K562 (cell line): ENCODE results near the gene TMTC3. TPM values are rescaled to one million over a fixed set of nuclear protein-coding genes. Genes with fewer than 3 reads are reported as not detected.

Source experiments
- FOXK2 ChIP-seq, 2 experiments: fragments of 450-650 bp; IDR thresholded peaks in 1 of 2; conservative IDR thresholded peaks in 1 of 2; 2 replicates each; pipeline ENCODE4 v1.6.1; 2016; ENCODE audit warnings: low read depth in 2 of 2, mild to moderate bottlenecking in 1 of 2
- GTF2E2 ChIP-seq: fragments of 200-800 bp; sonication (Bioruptor generic); IDR thresholded peaks from 2 replicates; pipeline ENCODE4 v1.6.1; 2016; ENCODE audit warnings: missing genetic modification characterization, missing compliant biosample characterization
- HES1 ChIP-seq: fragments of 450-650 bp; IDR thresholded peaks from 2 replicates; pipeline ENCODE4 v1.6.1; 2016; ENCODE audit warnings: low read depth, mild to moderate bottlenecking, moderate library complexity
- HEY1 ChIP-seq: fragments of 250-450 bp; sonication (Bioruptor Pico); IDR thresholded peaks from 2 replicates; pipeline ENCODE4 v1.5.0; 2020; ENCODE audit warnings: mild to moderate bottlenecking, moderate library complexity, borderline replicate concordance
- RB1 ChIP-seq: fragments of 450-650 bp; IDR thresholded peaks from 2 replicates; pipeline ENCODE4 v1.6.1; 2017; ENCODE audit warnings: low read depth, mild to moderate bottlenecking
- RBM14 ChIP-seq: fragments of 200-400 bp; formaldehyde crosslinking; IDR thresholded peaks from 2 replicates; pipeline ENCODE4 v1.6.1; 2018; ENCODE audit warnings: low read depth, mild to moderate bottlenecking, low read length, moderate library complexity, borderline replicate concordance; ENCODE audit not compliant: insufficient read depth
- SNIP1 ChIP-seq: fragments of 450-650 bp; IDR thresholded peaks from 2 replicates; pipeline ENCODE4 v1.7.1; 2017; ENCODE audit warnings: low read depth, mild to moderate bottlenecking
- TFAP4 ChIP-seq: sonication (generic); formaldehyde crosslinking; IDR thresholded peaks from 2 replicates; pipeline ENCODE4 v1.8.0; 2022; ENCODE audit warnings: missing genetic modification reagents, mild to moderate bottlenecking, moderate library complexity, borderline replicate concordance
- USF1 ChIP-seq: sonication (generic); formaldehyde crosslinking; IDR thresholded peaks from 2 replicates; pipeline ENCODE4 v1.9.0; 2022; ENCODE audit warnings: mild to moderate bottlenecking, missing genetic modification reagents
- WHSC1 ChIP-seq: IDR thresholded peaks from one replicate; pipeline ENCODE4 v1.6.1; 2012; ENCODE audit warnings: low read length, control low read depth, inconsistent platforms
- ZBTB12 ChIP-seq: fragments of 250-450 bp; sonication (Bioruptor Pico); IDR thresholded peaks from 2 replicates; pipeline ENCODE4 v1.4.0; 2020
- polyA plus RNA-seq, 8 experiments: library from polyadenylated mRNA; depleted of rRNA in 4 of 8; stranded (reverse) in 5 of 8; unstranded in 3 of 8; fragments of >200 nt; fragmentation: Nextera tagmentation in 2 of 8; fragmentation: Illumina TruSeq in 1 of 8; extraction: Ambion mirVana in 2 of 8; extraction: Trizol in 1 of 8; gene quantifications; 2 replicates each; pipeline versions ENCODE4 v1.2.1 to v1.2.3, GENCODE V29; 2011 to 2014; ENCODE audit warnings: inconsistent platforms in 1 of 8, missing spikeins in 1 of 8
- total RNA-seq, 7 experiments: library from RNA; depleted of rRNA in 6 of 7; stranded (reverse); fragments of >200 nt in 6 of 7; fragmentation: Illumina TruSeq in 2 of 7; extraction: Trizol in 2 of 7; gene quantifications; 2 replicates each; pipeline versions ENCODE4 v1.2.1 to v1.2.3, GENCODE V29; 2011 to 2021; ENCODE audit warnings: low replicate concordance in 1 of 7

The TMTC3 gene
- total and polyA plus RNA-seq, 9 of the 15 experiments (the other 6 are each of a cell fraction or from before 2014, with no cell fraction given) = 1.9 to 9.8 (median 4.7) TPM

GRCh38 chr12:88227263-88227662, 85.2 kb downstream of the TMTC3 start (continued):
- TF ChIP-seq TFAP4 (CRISPR knock-in tag) (no peak), SNIP1 (no peak), RBM14 (no peak), ZBTB12 (CRISPR knock-in tag) (no peak), HEY1 (no peak), RB1 (no peak), GTF2E2 (tag) (no peak), FOXK2 (conservative IDR thresholded peaks at IDR 0.05 in 1 of 2, IDR thresholded peaks at IDR 0.05 in 1 of 2; ENCODE audit: low read depth in 2 of 2) (peak; percentile 20 to 51; a peak in 1 of 4 replicates), USF1 (no peak), HES1 (no peak), WHSC1 (no peak)
